HG03103 (cell line): Measurements from ENCODE around the gene PSORS1C2.
"Not testable (repeated sequence)": the region's sequence is repeated elsewhere in the genome, so short reads cannot be mapped to it uniquely, and the experiment has no call there.

Experiments
- ATAC-seq: cut with Tn5 transposase; IDR thresholded peaks from one replicate; pipeline ENCODE4 v1.9.1; 2021; ENCODE audit warnings: low read depth; ENCODE audit not compliant: unreplicated experiment

Gene PSORS1C2

DNA sequence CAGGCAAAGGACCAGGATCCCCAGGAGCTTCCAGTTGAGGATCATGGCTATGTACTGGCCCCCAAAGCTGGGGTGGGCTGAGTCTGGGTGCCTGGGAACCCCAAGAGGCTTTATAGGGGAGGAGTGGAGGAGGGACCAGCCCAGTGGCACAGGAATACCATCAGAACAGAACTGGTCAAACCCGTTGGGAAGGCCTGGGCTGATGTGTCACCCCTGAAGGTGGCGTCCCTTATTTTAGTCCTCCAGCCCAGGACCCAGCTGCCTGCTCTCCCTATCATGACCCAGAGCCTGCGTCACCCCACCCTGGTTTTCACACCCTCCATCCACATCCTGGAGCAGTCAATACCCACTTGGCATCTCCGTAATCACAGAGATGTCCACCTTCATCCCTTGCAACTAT lies at the start of gene PSORS1C2:
TSS of gene PSORS1C2 (minus strand) at position 85 of the 400 bp plus-strand sequence. CDS start at position 45, 40 bp downstream.
- ATAC-seq, result no peak

GRCh38 chr6:31187780-31188194 lies 48.9 kb upstream of the PSORS1C2 start:
- ATAC-seq, result no peak

GRCh38 chr6:31186052-31186734 lies 47.3 kb upstream of the PSORS1C2 start:
- no peak for ATAC-seq

- not testable (repeated sequence) for ATAC-seq
Measured at GRCh38 chr6:31185695-31186051, 46.8 kb upstream of the PSORS1C2 start.

GRCh38 chr6:31183859-31184258 lies 45.0 kb upstream of the PSORS1C2 start:
- not testable (repeated sequence) for ATAC-seq

- not testable (repeated sequence) for ATAC-seq
Measured at GRCh38 chr6:31183287-31183686, 44.4 kb upstream of the PSORS1C2 start.

- ATAC-seq, result no peak
Measured at GRCh38 chr6:31180500-31180899, 41.6 kb upstream of the PSORS1C2 start.

- ATAC-seq, result no peak
Measured at GRCh38 chr6:31179896-31180295, 41.0 kb upstream of the PSORS1C2 start.

- ATAC-seq, result no peak
Measured at GRCh38 chr6:31179042-31179386, 40.1 kb upstream of the PSORS1C2 start.

DNA sequence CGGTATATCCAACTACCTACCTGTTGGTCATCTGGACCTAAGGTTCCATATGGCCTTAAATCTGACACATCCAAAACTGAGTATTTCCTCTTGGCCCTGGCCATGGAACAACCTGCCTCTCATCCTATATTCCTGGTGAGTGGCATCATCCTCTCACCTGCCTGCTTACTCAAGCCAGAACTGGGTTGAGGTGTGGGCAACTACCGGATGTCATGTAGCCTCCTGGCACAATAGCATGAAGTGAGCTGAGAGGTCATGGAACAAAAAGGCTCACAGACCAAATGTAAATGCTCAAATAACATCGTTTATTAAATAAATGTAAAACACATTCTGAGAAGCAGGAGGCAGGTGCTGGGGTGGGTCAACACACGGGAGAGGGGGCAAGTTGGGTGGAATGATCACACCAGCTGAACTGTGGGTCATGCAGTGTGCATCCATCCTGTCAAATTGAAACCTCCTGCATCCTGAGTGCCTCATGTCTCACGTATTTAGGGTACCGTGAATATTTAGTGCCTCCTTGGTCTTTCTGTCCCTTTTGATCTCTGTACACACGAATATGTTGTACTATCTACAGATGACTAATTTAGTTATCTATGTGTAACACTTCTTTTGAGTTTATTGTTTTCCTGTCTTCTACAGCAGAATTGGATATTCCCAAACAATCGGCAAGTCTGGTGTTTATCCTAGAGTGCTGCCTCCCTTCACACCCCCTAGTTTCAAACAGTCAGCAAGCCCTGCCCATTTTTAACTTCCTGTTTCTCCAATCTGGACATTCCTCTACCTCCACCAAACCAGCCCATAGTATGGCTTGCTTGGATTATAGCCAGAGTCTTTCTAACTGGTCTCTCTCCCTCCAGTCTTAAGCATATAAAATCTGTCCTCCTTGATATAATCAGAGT lies 39.5 kb upstream of the PSORS1C2 start:
- ATAC-seq, result no peak

GRCh38 chr6:31175971-31176370 lies 37.1 kb upstream of the PSORS1C2 start:
- no peak for ATAC-seq

GRCh38 chr6:31174378-31174777 lies 35.5 kb upstream of the PSORS1C2 start:
- no peak for ATAC-seq

DNA sequence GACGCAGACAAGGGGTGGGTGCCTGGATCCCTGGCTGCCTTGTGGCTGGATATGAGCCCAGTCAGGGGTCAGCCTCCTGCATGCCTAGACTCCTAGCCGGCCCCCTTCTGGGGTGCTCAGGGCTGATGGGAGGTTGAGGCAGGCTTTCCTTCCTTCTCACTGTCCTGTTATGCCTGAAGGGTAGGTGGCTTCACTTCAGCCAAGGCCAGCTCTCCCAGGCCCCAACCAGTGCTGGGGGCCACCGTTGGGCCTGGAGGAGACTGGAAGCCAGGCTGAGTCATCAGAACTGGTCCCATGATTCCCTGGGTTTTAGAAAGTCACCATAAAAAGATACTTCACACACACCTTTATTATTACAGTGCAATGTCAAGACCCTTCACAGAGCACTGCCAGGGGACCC lies 34.5 kb upstream of the PSORS1C2 start:
- no peak for ATAC-seq

DNA sequence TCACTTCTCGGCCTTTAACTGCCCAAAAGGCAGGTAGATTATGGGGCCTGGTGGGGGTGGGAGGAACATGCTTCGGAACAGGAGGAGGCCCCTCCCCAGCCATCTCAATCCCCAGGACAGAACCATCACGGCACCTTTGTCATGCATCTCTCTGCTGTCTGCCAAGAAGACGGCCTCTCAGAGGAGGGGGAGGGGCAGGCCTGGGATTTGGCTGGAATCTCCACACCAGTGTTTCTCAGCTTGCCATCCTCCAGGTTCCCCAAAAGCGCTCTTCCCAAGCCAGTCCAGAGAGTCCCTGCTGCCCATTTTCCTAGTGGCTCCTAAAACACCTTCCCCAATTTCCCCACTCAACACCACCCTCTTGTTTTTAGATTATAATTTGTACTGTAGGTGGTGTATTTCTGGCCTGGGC lies 34.1 kb upstream of the PSORS1C2 start:
- ATAC-seq, result no peak

GRCh38 chr6:31171931-31172905 lies 33.4 kb upstream of the PSORS1C2 start:
- no peak for ATAC-seq

GRCh38 chr6:31170987-31171671 lies 32.3 kb upstream of the PSORS1C2 start:
- ATAC-seq, result no peak

- no peak for ATAC-seq
Measured at GRCh38 chr6:31170600-31170881, 31.7 kb upstream of the PSORS1C2 start, which contains the start of gene POU5F1. Gene POU5F1 (minus strand): TSS chr6:31170682. CDS start chr6:31170620, 62 bp downstream.

DNA sequence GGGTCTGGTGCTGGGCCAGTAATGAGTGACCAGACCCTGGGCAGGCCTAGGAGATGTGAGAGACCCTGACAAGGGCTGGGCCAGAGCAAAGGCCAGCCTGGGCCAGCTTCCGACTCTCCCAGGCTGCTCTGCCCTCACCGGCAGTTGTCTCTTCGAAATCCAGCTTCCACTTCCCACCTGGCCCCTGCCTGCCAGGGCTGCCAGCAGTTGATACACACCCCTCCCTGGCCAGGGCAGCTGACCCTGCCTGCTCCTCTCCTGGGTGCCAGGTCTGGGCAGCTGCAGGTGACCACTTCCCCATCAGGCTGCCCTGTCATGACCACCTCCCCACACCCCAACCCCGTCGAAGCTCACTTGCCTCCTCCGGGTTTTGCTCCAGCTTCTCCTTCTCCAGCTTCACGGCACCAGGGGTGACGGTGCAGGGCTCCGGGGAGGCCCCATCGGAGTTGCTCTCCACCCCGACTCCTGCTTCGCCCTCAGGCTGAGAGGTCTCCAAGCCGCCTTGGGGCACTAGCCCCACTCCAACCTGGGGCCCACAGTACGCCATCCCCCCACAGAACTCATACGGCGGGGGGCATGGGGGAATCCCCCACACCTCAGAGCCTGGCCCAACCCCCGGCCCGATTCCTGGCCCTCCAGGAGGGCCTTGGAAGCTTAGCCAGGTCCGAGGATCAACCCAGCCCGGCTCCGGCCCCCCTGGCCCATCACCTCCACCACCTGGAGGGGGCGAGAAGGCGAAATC lies 31.2 kb upstream of the PSORS1C2 start:
- not testable (repeated sequence) for ATAC-seq

GRCh38 chr6:31169123-31169857 lies 30.4 kb upstream of the PSORS1C2 start:
- no peak for ATAC-seq
